Lower lobe of right lung (tissue), 2 donors: ENCODE data around the gene SLC38A2. TPM values are rescaled to one million over a fixed set of nuclear protein-coding genes. Genes with fewer than 3 reads are reported as not detected.
A peak's percentile ranks its signal among the peaks of the same experiment; 100 is the strongest.

Experiments
- ATAC-seq, 2 donors: fragments of 200-7000 bp; cut with Tn5 transposase; one replicate each; pipeline ENCODE4 v1.9.1; 2020 to 2022; ENCODE audit warnings: mild to moderate bottlenecking in 2 of 2, moderate library complexity in 2 of 2
- DNase-seq: peaks from one replicate; pipeline ENCODE4 v3.0.0-alpha.2; 2020
- H3K27ac ChIP-seq: fragments of 200-600 bp; one replicate; pipeline ENCODE4 v1.8.0; 2022
- H3K27me3 ChIP-seq: fragments of 200-600 bp; one replicate; pipeline ENCODE4 v1.8.0; 2022; ENCODE audit warnings: low read depth
- H3K36me3 ChIP-seq: fragments of 200-600 bp; one replicate; pipeline ENCODE4 v1.8.0; 2022; ENCODE audit warnings: mild to moderate bottlenecking
- H3K4me1 ChIP-seq: fragments of 200-600 bp; one replicate; pipeline ENCODE4 v1.8.0; 2022
- H3K4me3 ChIP-seq: fragments of 200-600 bp; one replicate; pipeline ENCODE4 v1.8.0; 2022; ENCODE audit warnings: mild to moderate bottlenecking
- H3K9me3 ChIP-seq: fragments of 200-600 bp; one replicate; pipeline ENCODE4 v1.8.0; 2022
- CTCF ChIP-seq: fragments of 200-600 bp; IDR thresholded peaks from one replicate; pipeline ENCODE4 v1.8.0; 2022; ENCODE audit warnings: antibody characterized with exemption, mild to moderate bottlenecking
- intact Hi-C: fragments of 100-400 bp; cut with DNase I; formaldehyde crosslinking; loops from one replicate; pipeline ENCODE4 v1.11.0; 2022
- long read RNA-seq: library from polyadenylated mRNA; unstranded; transcript quantifications from one replicate; pipeline ENCODE4 v2.0.0, GENCODE V29; 2021
- total RNA-seq: library from RNA; stranded (reverse); fragmentation: NEBNext Ultra II Directional; extraction: Animal tissue kit (Norgen Biotek cat#: 25700); gene quantifications from one replicate; pipeline ENCODE4 v1.2.1, GENCODE V29; 2021
- donor health status: DM: no; HTN: yes; CAD: no; lungs with severe emphysema.

The SLC38A2 gene
- 284 TPM for total RNA-seq
- long read RNA-seq, full-length matches to known transcripts = 53 of 83 reads
- long read RNA-seq, partial matches to known transcripts = 13 of 83 reads
- long read RNA-seq, other reads (novel, unspliced or antisense) = 17 of 83 reads

GRCh38 chr12:46372544-46373300, at the start of gene SLC38A2:
Gene SLC38A2, minus strand, starts transcription at chr12:46372773. Its CDS starts 1,480 bp downstream, at chr12:46371293.
- peaks cover 42% of the 10 kb centered on the region for H3K4me1 ChIP-seq
- H3K27me3 ChIP-seq = no peaks in the 10 kb centered on the region
- ATAC-seq (peak; percentile 96 to 98), DNase-seq (peak; percentile 99)
- intact Hi-C loops = no loop called here
- TF ChIP-seq CTCF = no peak
- H3K36me3 ChIP-seq = peaks cover 35% of the 10 kb centered on the region
- H3K27ac ChIP-seq = peak within 1 kb of the TSS; percentile 92
- H3K9me3 ChIP-seq = no peaks in the 10 kb centered on the region
- peak within 1 kb of the TSS; percentile 90 for H3K4me3 ChIP-seq

GRCh38 chr12:46419675-46420074, 47.1 kb upstream of the SLC38A2 start:
- Histone ChIP-seq H3K4me3 (no peak overlapping the region), H3K27me3 (no peaks in the 10 kb centered on the region), H3K9me3 (no peaks in the 10 kb centered on the region), H3K27ac (no peak overlapping the region), H3K36me3 (no peaks in the 10 kb centered on the region), H3K4me1 (no peaks in the 10 kb centered on the region)
- ATAC-seq = no peak
- intact Hi-C loops = no loop called here
- DNase-seq = no peak
- no peak for TF ChIP-seq CTCF

- DNase-seq = no peak
- no peaks in the 10 kb centered on the region for H3K27me3 ChIP-seq
- no peak overlapping the region for H3K27ac ChIP-seq
- ATAC-seq = no peak
- H3K4me3 ChIP-seq = no peak overlapping the region
- no peaks in the 10 kb centered on the region for H3K4me1 ChIP-seq
- TF ChIP-seq CTCF = no peak
- intact Hi-C loops = no loop called here
- no peaks in the 10 kb centered on the region for H3K9me3 ChIP-seq
- H3K36me3 ChIP-seq = no peaks in the 10 kb centered on the region
These were observed 43.0 kb upstream of the SLC38A2 start for GRCh38 chr12:46415552-46415951.

DNA sequence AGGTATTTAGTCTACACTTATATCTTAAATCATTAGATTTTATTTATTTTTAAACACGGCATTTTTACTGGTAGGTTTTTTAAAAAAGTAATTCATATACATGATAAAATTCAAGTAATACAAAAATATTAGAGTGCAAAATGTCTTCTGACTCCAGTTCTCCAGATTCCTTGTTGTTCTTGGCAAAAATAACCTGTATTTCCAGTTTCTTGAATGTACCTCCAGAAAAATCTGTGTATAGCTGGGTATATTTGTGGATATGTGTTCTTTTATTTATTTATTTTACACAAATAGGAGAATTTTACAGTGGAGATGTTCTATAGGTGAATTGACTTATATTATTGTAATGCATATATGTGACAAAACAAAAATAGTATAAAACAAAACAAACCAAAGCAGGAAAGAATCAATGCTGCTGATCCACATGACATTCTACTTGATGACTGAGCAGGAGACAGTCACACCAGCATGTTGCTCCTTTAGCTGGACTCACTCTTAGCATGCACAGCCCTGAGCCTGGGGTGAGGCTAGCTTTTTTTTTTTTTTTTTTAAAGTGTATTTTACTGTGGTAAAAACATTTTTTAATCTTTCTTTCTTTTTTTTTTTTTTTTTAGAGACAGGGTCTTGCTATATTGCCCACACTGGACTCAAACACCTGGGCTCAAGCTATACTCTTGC, 42.2 kb upstream of the SLC38A2 start:
- no peak for ATAC-seq
- no peak overlapping the region for H3K4me3 ChIP-seq
- H3K36me3 ChIP-seq = no peaks in the 10 kb centered on the region
- H3K27me3 ChIP-seq = no peaks in the 10 kb centered on the region
- DNase-seq = no peak
- no peaks in the 10 kb centered on the region for H3K4me1 ChIP-seq
- intact Hi-C loops = no loop called here
- no peak overlapping the region for H3K27ac ChIP-seq
- no peak for TF ChIP-seq CTCF
- no peaks in the 10 kb centered on the region for H3K9me3 ChIP-seq

DNA sequence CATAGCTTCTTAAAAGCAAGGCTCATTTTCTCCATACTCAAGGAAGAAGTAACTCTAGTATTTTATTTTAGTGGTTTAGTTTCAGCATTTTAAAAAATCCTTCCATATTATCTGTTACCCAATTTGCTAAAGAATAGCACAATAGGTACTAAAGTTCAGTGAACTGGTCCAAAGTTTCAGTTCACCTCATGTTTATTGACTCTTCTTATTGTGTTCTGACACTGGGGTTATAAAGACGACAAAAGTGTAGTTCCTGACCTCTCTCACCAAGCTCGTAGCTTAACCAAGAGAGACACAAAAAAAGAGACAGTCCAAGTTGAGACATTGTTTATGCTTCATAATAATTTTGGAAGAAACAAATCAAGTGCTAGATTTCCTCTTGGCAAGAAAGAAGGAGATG, 40.8 kb upstream of the SLC38A2 start:
- no peak for DNase-seq
- no peak overlapping the region for H3K27ac ChIP-seq
- H3K9me3 ChIP-seq = no peaks in the 10 kb centered on the region
- H3K4me3 ChIP-seq = no peak overlapping the region
- H3K4me1 ChIP-seq = no peaks in the 10 kb centered on the region
- H3K27me3 ChIP-seq = no peaks in the 10 kb centered on the region
- intact Hi-C loops = no loop called here
- TF ChIP-seq CTCF = no peak
- no peaks in the 10 kb centered on the region for H3K36me3 ChIP-seq
- no peak for ATAC-seq
